ENCODE measurements around the gene ALKAL2. TPM values are rescaled to one million over a fixed set of nuclear protein-coding genes. Genes with fewer than 3 reads are reported as not detected.

The ALKAL2 gene
- total RNA-seq, 5 donors from 2014 or later (not counting 1 experiment from before 2014, with no cell fraction given): 0.35 TPM; not detected in 4

- no peak for DNase-seq
- H3K4me3 Mint-ChIP-seq: peak overlapping the region; percentile 44 to 62 (median 55)
- POLR2A ChIA-PET: no interaction called here
- no peaks in the 10 kb centered on the region for H3K9me3 Mint-ChIP-seq
- no peak overlapping the region for H3K27ac Mint-ChIP-seq
- H3K27me3 ChIP-seq (replicated peaks in 1 of 2; ENCODE audit: control insufficient read depth in 2 of 2, extremely low read depth in 1 of 2, insufficient read depth in 2 of 2, low read length in 1 of 2): peaks cover 9 to 28% of the 10 kb centered on the region in 2 experiments
- H3K36me3 Mint-ChIP-seq: peaks cover 10% of the 10 kb centered on the region
- CTCF ChIA-PET: interaction anchor here in 1 of 2 donors (0.6 to 0.7 kb wide), 2 partner anchors 136 to 761 kb away, joined by 3 to 5 read pairs; no protein-coding TSS in a partner anchor
- WGBS (ENCODE audit: insufficient coverage): 40% methylated on average over 18 of the region's 20 CpGs
- H3K4me1 Mint-ChIP-seq: peaks cover 8 to 12% (median 8%) of the 10 kb centered on the region in 3 donors
- no peak for ATAC-seq (replicated peaks in 1 of 4)
- peaks cover 9 to 24% of the 10 kb centered on the region in 2 experiments for H3K4me1 ChIP-seq (ENCODE audit: control insufficient read depth in 1 of 2, extremely low read depth in 1 of 2, insufficient read depth in 2 of 2, low read length in 2 of 2)
- no peaks in the 10 kb centered on the region for H3K9me3 ChIP-seq
- peak overlapping the region in 1 of 2 donors; percentile 18 for H3K4me3 ChIP-seq (ENCODE audit: control insufficient read depth in 1 of 2, extremely low read depth in 1 of 2, low read length in 1 of 2)
- H3K27me3 Mint-ChIP-seq: peaks cover 11 to 37% of the 10 kb centered on the region in 2 donors
- H3K36me3 ChIP-seq (ENCODE audit: control insufficient read depth in 2 of 2, extremely low read depth in 1 of 2, insufficient read depth in 1 of 2, low read length in 1 of 2): peaks cover 0 to 8% of the 10 kb centered on the region in 2 donors
- no peak overlapping the region for H3K27ac ChIP-seq (ENCODE audit: low read length)
Observed at GRCh38 chr2:286774-287392, 1.0 kb downstream of the ALKAL2 start.

GRCh38 chr2:286035-286434 is 1.9 kb downstream of the ALKAL2 start:
- peaks cover 5 to 15% of the 10 kb centered on the region in 2 donors for H3K36me3 ChIP-seq (ENCODE audit: control insufficient read depth in 2 of 2, extremely low read depth in 1 of 2, insufficient read depth in 1 of 2, low read length in 1 of 2)
- peaks cover 8 to 27% of the 10 kb centered on the region in 2 experiments for H3K27me3 ChIP-seq (replicated peaks in 1 of 2; ENCODE audit: control insufficient read depth in 2 of 2, extremely low read depth in 1 of 2, insufficient read depth in 2 of 2, low read length in 1 of 2)
- H3K9me3 ChIP-seq: no peaks in the 10 kb centered on the region
- peaks cover 9 to 24% of the 10 kb centered on the region in 2 experiments for H3K4me1 ChIP-seq (ENCODE audit: control insufficient read depth in 1 of 2, extremely low read depth in 1 of 2, insufficient read depth in 2 of 2, low read length in 2 of 2)
- Mint-ChIP-seq H3K27ac (no peak overlapping the region), H3K4me3 (peak overlapping the region in 2 of 3 donors; percentile 17 to 28), H3K9me3 (no peaks in the 10 kb centered on the region), H3K27me3 (peaks cover 11 to 33% of the 10 kb centered on the region in 2 donors), H3K4me1 (peaks cover 8 to 12% (median 8%) of the 10 kb centered on the region in 3 donors), H3K36me3 (peaks cover 18% of the 10 kb centered on the region)
- ATAC-seq (replicated peaks in 1 of 4) (no peak), DNase-seq (no peak)
- 95% methylated on average over 5 of the region's 6 CpGs for WGBS (ENCODE audit: insufficient coverage)
- no peak overlapping the region for H3K4me3 ChIP-seq (ENCODE audit: control insufficient read depth in 1 of 2, extremely low read depth in 1 of 2, low read length in 1 of 2)
- POLR2A ChIA-PET: no interaction called here
- CTCF ChIA-PET: no interaction called here
- H3K27ac ChIP-seq (ENCODE audit: low read length): no peak overlapping the region

GRCh38 chr2:285531-285930 is 2.4 kb downstream of the ALKAL2 start:
- H3K4me1 ChIP-seq (ENCODE audit: control insufficient read depth in 1 of 2, extremely low read depth in 1 of 2, insufficient read depth in 2 of 2, low read length in 2 of 2): peaks cover 9 to 24% of the 10 kb centered on the region in 2 experiments
- H3K27ac ChIP-seq (ENCODE audit: low read length): no peak overlapping the region
- Mint-ChIP-seq H3K9me3 (no peaks in the 10 kb centered on the region), H3K4me3 (peak overlapping the region in 1 of 3 donors; percentile 28), H3K36me3 (peaks cover 20% of the 10 kb centered on the region), H3K27me3 (peaks cover 11 to 28% of the 10 kb centered on the region in 2 donors), H3K27ac (no peak overlapping the region), H3K4me1 (peaks cover 8 to 12% (median 8%) of the 10 kb centered on the region in 3 donors)
- DNase-seq (no peak), ATAC-seq (replicated peaks in 1 of 4) (no peak)
- no peaks in the 10 kb centered on the region for H3K9me3 ChIP-seq
- ChIA-PET CTCF (no interaction called here), POLR2A (no interaction called here)
- no CpG with 5 or more reads among the region's 1 CpG for WGBS (ENCODE audit: insufficient coverage)
- H3K4me3 ChIP-seq (ENCODE audit: control insufficient read depth in 1 of 2, extremely low read depth in 1 of 2, low read length in 1 of 2): no peak overlapping the region
- peaks cover 8 to 17% of the 10 kb centered on the region in 2 donors for H3K36me3 ChIP-seq (ENCODE audit: control insufficient read depth in 2 of 2, extremely low read depth in 1 of 2, insufficient read depth in 1 of 2, low read length in 1 of 2)
- H3K27me3 ChIP-seq (replicated peaks in 1 of 2; ENCODE audit: control insufficient read depth in 2 of 2, extremely low read depth in 1 of 2, insufficient read depth in 2 of 2, low read length in 1 of 2): peaks cover 5 to 24% of the 10 kb centered on the region in 2 experiments

- POLR2A ChIA-PET: no interaction called here
- CTCF ChIA-PET: no interaction called here
- Histone ChIP-seq H3K4me3 (ENCODE audit: control insufficient read depth in 1 of 2, extremely low read depth in 1 of 2, low read length in 1 of 2) (no peak overlapping the region), H3K27me3 (replicated peaks in 1 of 2; ENCODE audit: control insufficient read depth in 2 of 2, extremely low read depth in 1 of 2, insufficient read depth in 2 of 2, low read length in 1 of 2) (peaks cover 4 to 21% of the 10 kb centered on the region in 2 experiments), H3K36me3 (ENCODE audit: control insufficient read depth in 2 of 2, extremely low read depth in 1 of 2, insufficient read depth in 1 of 2, low read length in 1 of 2) (peaks cover 8 to 22% of the 10 kb centered on the region in 2 donors), H3K4me1 (ENCODE audit: control insufficient read depth in 1 of 2, extremely low read depth in 1 of 2, insufficient read depth in 2 of 2, low read length in 2 of 2) (peaks cover 8 to 22% of the 10 kb centered on the region in 2 experiments), H3K9me3 (no peaks in the 10 kb centered on the region), H3K27ac (ENCODE audit: low read length) (no peak overlapping the region)
- peaks cover 22% of the 10 kb centered on the region for H3K36me3 Mint-ChIP-seq
- H3K27ac Mint-ChIP-seq: no peak overlapping the region
- ATAC-seq (replicated peaks in 1 of 4) (no peak), DNase-seq (no peak)
- 98% methylated on average over 11 of the region's 13 CpGs for WGBS (ENCODE audit: insufficient coverage)
- H3K9me3 Mint-ChIP-seq: no peaks in the 10 kb centered on the region
- H3K4me1 Mint-ChIP-seq: peaks cover 5 to 10% (median 6%) of the 10 kb centered on the region in 3 donors
- H3K4me3 Mint-ChIP-seq: no peak overlapping the region
- peaks cover 8 to 25% of the 10 kb centered on the region in 2 donors for H3K27me3 Mint-ChIP-seq
Observed at GRCh38 chr2:284896-285492, 2.9 kb downstream of the ALKAL2 start.

- peaks cover 6 to 19% of the 10 kb centered on the region in 2 donors for H3K27me3 Mint-ChIP-seq
- DNase-seq (no peak), ATAC-seq (replicated peaks in 1 of 4) (no peak)
- Histone ChIP-seq H3K9me3 (no peaks in the 10 kb centered on the region), H3K4me3 (ENCODE audit: control insufficient read depth in 1 of 2, extremely low read depth in 1 of 2, low read length in 1 of 2) (no peak overlapping the region), H3K4me1 (ENCODE audit: control insufficient read depth in 1 of 2, extremely low read depth in 1 of 2, insufficient read depth in 2 of 2, low read length in 2 of 2) (peaks cover 3 to 14% of the 10 kb centered on the region in 2 experiments), H3K27ac (ENCODE audit: low read length) (no peak overlapping the region), H3K36me3 (ENCODE audit: control insufficient read depth in 2 of 2, extremely low read depth in 1 of 2, insufficient read depth in 1 of 2, low read length in 1 of 2) (peaks cover 8 to 30% of the 10 kb centered on the region in 2 donors), H3K27me3 (replicated peaks in 1 of 2; ENCODE audit: control insufficient read depth in 2 of 2, extremely low read depth in 1 of 2, insufficient read depth in 2 of 2, low read length in 1 of 2) (peaks cover 0 to 13% of the 10 kb centered on the region in 2 experiments)
- ChIA-PET CTCF (no interaction called here), POLR2A (interaction anchor here in 1 of 2 donors (0.7 kb wide), 1 partner anchor 19 kb away, joined by 4 read pairs; no protein-coding TSS in a partner anchor)
- H3K36me3 Mint-ChIP-seq: peaks cover 29% of the 10 kb centered on the region
- 96% methylated on average over 4 of the region's 4 CpGs for WGBS (ENCODE audit: insufficient coverage)
- no peak overlapping the region for H3K4me3 Mint-ChIP-seq
- H3K9me3 Mint-ChIP-seq: no peaks in the 10 kb centered on the region
- no peak overlapping the region for H3K27ac Mint-ChIP-seq
- H3K4me1 Mint-ChIP-seq: peaks cover 0 to 5% (median 0%) of the 10 kb centered on the region in 3 donors
Observed at GRCh38 chr2:283996-284794, 3.7 kb downstream of the ALKAL2 start.
